HEK293 (cell line): ENCODE data around the gene IGFN1.

ENCODE experiments used
- GLI2 ChIP-seq: fragments of 450-650 bp; formaldehyde crosslinking; IDR thresholded peaks from 2 replicates; pipeline ENCODE4; 2017; ENCODE audit warnings: missing biosample characterization, missing genetic modification characterization, low read depth, borderline replicate concordance
- MYNN ChIP-seq: fragments of 450-650 bp; formaldehyde crosslinking; IDR thresholded peaks from 2 replicates; pipeline ENCODE4 v1.5.1; 2016; ENCODE audit warnings: missing biosample characterization, missing genetic modification characterization, borderline replicate concordance
- YY1 ChIP-seq: fragments of 450-650 bp; formaldehyde crosslinking; IDR thresholded peaks from 2 replicates; pipeline ENCODE4 v1.5.1; 2018; ENCODE audit warnings: missing biosample characterization, missing genetic modification characterization
- YY2 ChIP-seq: fragments of 450-650 bp; formaldehyde crosslinking; IDR thresholded peaks from 2 replicates; pipeline ENCODE4 v1.5.1; 2016; ENCODE audit warnings: missing biosample characterization, missing genetic modification characterization
- ZNF521 ChIP-seq: fragments of 450-650 bp; formaldehyde crosslinking; IDR thresholded peaks from 2 replicates; pipeline ENCODE4 v1.5.1; 2017; ENCODE audit warnings: missing biosample characterization, mild to moderate bottlenecking, missing genetic modification characterization
- TF ChIP-seq, protein P1 (sequence below): fragments of 450-650 bp; formaldehyde crosslinking; IDR thresholded peaks from 2 replicates; pipeline ENCODE4 v1.5.1; 2016; ENCODE audit warnings: missing biosample characterization, missing genetic modification characterization
- TF ChIP-seq, protein P2 (sequence below): fragments of 450-650 bp; formaldehyde crosslinking; IDR thresholded peaks from 2 replicates; pipeline ENCODE4 v1.5.1; 2016; ENCODE audit warnings: missing biosample characterization, missing genetic modification characterization, low read depth
- TF ChIP-seq, protein P3 (sequence below): fragments of 450-650 bp; formaldehyde crosslinking; IDR thresholded peaks from 2 replicates; pipeline ENCODE4 v1.5.1; 2016; ENCODE audit warnings: missing biosample characterization, missing genetic modification characterization

- TF ChIP-seq, protein P1, sequence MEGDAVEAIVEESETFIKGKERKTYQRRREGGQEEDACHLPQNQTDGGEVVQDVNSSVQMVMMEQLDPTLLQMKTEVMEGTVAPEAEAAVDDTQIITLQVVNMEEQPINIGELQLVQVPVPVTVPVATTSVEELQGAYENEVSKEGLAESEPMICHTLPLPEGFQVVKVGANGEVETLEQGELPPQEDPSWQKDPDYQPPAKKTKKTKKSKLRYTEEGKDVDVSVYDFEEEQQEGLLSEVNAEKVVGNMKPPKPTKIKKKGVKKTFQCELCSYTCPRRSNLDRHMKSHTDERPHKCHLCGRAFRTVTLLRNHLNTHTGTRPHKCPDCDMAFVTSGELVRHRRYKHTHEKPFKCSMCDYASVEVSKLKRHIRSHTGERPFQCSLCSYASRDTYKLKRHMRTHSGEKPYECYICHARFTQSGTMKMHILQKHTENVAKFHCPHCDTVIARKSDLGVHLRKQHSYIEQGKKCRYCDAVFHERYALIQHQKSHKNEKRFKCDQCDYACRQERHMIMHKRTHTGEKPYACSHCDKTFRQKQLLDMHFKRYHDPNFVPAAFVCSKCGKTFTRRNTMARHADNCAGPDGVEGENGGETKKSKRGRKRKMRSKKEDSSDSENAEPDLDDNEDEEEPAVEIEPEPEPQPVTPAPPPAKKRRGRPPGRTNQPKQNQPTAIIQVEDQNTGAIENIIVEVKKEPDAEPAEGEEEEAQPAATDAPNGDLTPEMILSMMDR (tag by site-specific recombination) = no peak
- TF ChIP-seq YY1 (tag by site-specific recombination) (no peak), GLI2 (tag by site-specific recombination) (no peak), MYNN (tag by site-specific recombination) (no peak), YY2 (tag by site-specific recombination) (no peak), ZNF521 (tag by site-specific recombination) (no peak)
- TF ChIP-seq, protein P2, sequence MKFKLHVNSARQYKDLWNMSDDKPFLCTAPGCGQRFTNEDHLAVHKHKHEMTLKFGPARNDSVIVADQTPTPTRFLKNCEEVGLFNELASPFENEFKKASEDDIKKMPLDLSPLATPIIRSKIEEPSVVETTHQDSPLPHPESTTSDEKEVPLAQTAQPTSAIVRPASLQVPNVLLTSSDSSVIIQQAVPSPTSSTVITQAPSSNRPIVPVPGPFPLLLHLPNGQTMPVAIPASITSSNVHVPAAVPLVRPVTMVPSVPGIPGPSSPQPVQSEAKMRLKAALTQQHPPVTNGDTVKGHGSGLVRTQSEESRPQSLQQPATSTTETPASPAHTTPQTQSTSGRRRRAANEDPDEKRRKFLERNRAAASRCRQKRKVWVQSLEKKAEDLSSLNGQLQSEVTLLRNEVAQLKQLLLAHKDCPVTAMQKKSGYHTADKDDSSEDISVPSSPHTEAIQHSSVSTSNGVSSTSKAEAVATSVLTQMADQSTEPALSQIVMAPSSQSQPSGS (tag by site-specific recombination) = no peak
- TF ChIP-seq, protein P3, sequence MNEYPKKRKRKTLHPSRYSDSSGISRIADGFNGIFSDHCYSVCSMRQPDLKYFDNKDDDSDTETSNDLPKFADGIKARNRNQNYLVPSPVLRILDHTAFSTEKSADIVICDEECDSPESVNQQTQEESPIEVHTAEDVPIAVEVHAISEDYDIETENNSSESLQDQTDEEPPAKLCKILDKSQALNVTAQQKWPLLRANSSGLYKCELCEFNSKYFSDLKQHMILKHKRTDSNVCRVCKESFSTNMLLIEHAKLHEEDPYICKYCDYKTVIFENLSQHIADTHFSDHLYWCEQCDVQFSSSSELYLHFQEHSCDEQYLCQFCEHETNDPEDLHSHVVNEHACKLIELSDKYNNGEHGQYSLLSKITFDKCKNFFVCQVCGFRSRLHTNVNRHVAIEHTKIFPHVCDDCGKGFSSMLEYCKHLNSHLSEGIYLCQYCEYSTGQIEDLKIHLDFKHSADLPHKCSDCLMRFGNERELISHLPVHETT (tag by site-specific recombination) = no peak
Measured at GRCh38 chr1:201190005-201190404, 619 bp upstream of the IGFN1 start.
